Stimulated activated CD4-positive, alpha-beta T cell treated with anti-CD3 and anti-CD28 coated beads, TNF-alpha, amount 100 ng/mL, for 4 hours (primary cell): ENCODE results near the gene GOLT1A.

Source experiments
- DNase-seq, 3 experiments: peaks; one replicate each; pipeline ENCODE4 v3.0.0-alpha.2; 2020; ENCODE audit warnings: low read depth in 3 of 3

GOLT1A gene, protein sequence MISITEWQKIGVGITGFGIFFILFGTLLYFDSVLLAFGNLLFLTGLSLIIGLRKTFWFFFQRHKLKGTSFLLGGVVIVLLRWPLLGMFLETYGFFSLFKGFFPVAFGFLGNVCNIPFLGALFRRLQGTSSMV

GRCh38 chr1:204213668-204214662 is at the start of gene GOLT1A:
GOLT1A (minus strand) TSS chr1:204213988; CDS start chr1:204213906, 82 bp downstream.
- peak in 2 of 3 experiments; percentile 13 to 17 for DNase-seq

- no peak for DNase-seq
Measured at GRCh38 chr1:204263254-204263910, 49.6 kb upstream of the GOLT1A start.

GRCh38 chr1:204262506-204263253 is 48.9 kb upstream of the GOLT1A start:
- DNase-seq: no peak

GRCh38 chr1:204261746-204262505 is 48.1 kb upstream of the GOLT1A start:
- no peak for DNase-seq

DNA sequence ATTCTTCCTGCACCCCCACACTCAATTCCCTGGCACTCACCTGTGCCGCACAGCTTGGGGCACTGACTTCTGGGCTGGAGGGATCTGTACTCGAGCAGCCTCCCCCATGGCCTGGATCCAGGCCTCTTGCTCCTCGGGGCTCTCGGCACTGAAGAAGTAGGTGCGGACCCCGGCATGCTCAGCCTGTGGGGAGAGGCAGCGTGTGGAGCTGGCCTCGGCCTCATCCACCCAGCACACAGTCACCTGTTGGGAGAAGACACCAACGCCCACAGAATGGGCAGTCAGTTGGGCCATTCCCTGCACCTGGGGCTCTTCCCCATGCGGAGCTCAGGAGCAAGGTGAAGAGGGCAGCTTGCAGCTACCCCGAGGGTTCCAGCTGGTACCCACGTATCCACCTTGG is 47.5 kb upstream of the GOLT1A start:
- DNase-seq: no peak

- DNase-seq: no peak
Measured at GRCh38 chr1:204260601-204261197, 46.9 kb upstream of the GOLT1A start.

GRCh38 chr1:204259782-204260181 is 46.0 kb upstream of the GOLT1A start:
- DNase-seq: no peak

DNA sequence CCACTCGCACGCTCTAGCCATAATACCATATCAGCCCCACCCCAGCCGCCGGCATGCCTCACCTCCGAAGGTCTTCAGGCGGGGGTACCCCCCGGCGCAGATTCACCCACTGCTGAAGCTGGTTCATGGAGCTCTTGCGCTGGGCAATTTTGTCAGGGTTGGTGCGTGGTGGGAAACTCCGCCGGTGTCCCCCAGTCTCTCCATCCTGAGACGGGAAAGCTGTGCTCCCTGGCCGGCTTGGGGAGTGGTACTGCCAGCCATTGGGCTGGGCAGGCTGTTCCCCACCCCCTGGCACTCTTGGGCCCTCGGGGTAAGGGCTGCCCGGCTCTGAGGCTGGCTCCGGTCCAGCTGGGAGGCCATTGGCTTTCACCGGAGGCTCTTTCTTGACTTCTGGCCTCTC is 45.4 kb upstream of the GOLT1A start:
- DNase-seq: no peak

- DNase-seq: no peak
Measured at GRCh38 chr1:204258213-204259115, 44.7 kb upstream of the GOLT1A start.

DNA sequence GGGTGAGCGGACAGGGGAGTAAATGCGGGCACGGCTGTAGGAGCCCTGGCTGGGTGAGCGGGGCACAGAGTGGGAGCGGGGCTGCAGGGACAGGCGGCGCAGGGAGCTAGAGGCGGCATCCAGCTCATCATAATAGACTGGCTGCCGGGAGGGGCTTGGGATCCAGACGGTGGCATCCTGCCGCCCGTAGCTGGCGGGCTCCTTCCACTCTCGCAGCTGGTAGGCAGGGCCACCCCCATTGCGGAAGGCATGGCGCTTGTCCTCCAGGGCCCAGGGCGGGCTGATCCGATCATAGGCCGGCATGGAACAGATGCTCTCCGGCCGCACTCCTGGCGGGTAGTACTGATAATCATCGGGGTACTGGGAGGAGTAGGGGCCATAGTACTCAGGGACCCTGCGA is 43.7 kb upstream of the GOLT1A start:
- no peak for DNase-seq

DNA sequence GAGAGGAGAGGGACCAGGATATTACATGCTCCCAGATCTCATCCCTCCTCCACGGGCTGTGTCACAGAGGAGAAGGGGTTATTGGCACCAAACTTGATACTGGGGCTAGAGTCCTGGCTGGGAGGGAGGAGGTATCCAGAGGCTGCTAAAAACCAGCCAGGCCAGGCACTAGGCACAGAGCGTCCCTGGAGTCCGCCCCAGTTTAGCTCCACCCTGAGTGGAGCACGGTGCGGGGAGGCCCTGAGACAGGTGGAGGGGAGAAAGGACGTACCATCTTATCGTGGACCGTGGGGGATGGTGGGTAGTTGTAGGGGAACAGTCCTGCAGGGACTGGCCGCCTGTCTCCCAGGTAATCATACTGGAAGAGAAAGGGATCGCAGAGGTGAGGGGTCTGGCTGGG is 42.7 kb upstream of the GOLT1A start:
- no peak for DNase-seq

DNA sequence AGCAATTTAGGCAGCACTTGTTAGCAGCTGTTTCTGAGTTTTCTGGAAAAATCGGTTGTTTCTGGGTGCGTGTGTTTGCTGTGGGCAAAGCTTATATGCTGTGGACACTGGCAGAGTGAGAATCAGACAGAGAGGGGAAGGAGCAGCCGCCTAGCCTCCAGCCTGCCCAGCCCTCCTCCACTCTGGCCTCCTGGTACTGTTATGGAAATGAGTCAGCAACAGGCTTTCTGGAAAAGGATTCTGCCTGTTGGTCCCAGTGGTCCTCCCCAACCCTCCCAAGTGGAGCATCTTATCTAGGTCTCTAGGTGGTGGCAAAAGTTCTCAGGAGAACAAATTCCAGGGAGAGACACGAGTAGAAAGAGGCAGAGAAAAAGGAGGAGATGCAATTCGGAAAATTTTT is 42.2 kb upstream of the GOLT1A start:
- no peak for DNase-seq

GRCh38 chr1:204255225-204255624 is 41.4 kb upstream of the GOLT1A start:
- no peak for DNase-seq

DNA sequence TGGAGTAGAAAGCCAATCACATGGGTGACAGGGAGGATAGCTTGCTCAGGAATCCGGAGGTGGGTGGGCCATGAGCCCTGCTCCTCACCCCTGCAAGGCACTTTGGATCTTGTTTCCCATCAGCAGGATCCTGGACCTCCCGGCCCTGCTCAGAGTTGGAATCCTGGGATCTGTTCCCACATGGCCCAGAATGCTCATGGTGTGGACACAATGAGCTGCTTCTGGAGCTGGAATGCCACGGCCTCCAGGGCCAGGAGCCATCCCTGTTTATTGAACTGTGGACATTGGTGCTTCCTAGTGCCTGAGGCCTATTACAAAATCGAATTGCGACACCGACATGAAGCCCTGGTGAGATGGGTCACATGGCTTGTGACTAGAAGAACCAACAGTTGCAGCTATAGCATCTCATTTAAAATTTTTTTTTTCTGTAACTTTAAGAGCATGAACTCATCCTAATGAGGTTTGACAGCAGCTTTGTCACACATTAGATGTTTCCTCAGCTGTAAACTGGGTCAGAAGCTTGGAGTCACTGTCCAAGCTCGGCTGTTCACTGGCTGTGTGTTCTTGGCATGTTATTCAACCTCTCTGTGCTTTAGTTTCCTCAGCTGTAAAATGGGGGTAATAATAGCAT is 40.4 kb upstream of the GOLT1A start:
- no peak for DNase-seq

GRCh38 chr1:204251926-204252689 is 38.3 kb upstream of the GOLT1A start:
- no peak for DNase-seq

- DNase-seq: no peak
Measured at GRCh38 chr1:204251286-204251685, 37.5 kb upstream of the GOLT1A start.

GRCh38 chr1:204250428-204251030 is 36.7 kb upstream of the GOLT1A start:
- DNase-seq: no peak
